Spleen (tissue), 7 donors: Measurements from ENCODE around the gene ASAH2.

Experiments used
- POLR2AphosphoS5 ChIP-seq, 3 donors: sonication (generic); formaldehyde crosslinking; IDR thresholded peaks; one replicate each; pipeline ENCODE4 v1.5.1; 2017; ENCODE audit warnings: antibody characterized with exemption in 3 of 3
- TF ChIP-seq, protein P1 (sequence below), 11 experiments: fragments of 200-600 bp in 7 of 11; fragments of 450-650 bp in 4 of 11; sonication (generic) in 4 of 11; IDR thresholded peaks in 8 of 11; conservative IDR thresholded peaks in 3 of 11; 1 replicate in 7 of 11; 2 replicates in 4 of 11; pipeline versions ENCODE4 v1.4.0 to v1.8.0; 2016 to 2021; ENCODE audit warnings: antibody characterized with exemption in 11 of 11, inconsistent platforms in 4 of 11, mild to moderate bottlenecking in 1 of 11
- donor health status: DM: no; HTN: no; CAD: no; lungs with moderate emphysema.
- donor health status: DM: no; HTN: no; CAD: no.
- donor health status: DM: no; HTN: no; CAD: no.

GRCh38 chr10:50222199-50222598, 29.1 kb downstream of the ASAH2 start:
- TF ChIP-seq, protein P1, sequence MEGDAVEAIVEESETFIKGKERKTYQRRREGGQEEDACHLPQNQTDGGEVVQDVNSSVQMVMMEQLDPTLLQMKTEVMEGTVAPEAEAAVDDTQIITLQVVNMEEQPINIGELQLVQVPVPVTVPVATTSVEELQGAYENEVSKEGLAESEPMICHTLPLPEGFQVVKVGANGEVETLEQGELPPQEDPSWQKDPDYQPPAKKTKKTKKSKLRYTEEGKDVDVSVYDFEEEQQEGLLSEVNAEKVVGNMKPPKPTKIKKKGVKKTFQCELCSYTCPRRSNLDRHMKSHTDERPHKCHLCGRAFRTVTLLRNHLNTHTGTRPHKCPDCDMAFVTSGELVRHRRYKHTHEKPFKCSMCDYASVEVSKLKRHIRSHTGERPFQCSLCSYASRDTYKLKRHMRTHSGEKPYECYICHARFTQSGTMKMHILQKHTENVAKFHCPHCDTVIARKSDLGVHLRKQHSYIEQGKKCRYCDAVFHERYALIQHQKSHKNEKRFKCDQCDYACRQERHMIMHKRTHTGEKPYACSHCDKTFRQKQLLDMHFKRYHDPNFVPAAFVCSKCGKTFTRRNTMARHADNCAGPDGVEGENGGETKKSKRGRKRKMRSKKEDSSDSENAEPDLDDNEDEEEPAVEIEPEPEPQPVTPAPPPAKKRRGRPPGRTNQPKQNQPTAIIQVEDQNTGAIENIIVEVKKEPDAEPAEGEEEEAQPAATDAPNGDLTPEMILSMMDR (IDR thresholded peaks at IDR 0.05 in 8 of 11, conservative IDR thresholded peaks at IDR 0.05 in 3 of 11), result no peak
- no peak for TF ChIP-seq POLR2AphosphoS5 (IDR thresholded peaks at IDR 0.05)
